Right ventricle myocardium inferior (tissue), 1 donor: ENCODE measurements around the gene IGF1R. TPM values are rescaled to one million over a fixed set of nuclear protein-coding genes. Genes with fewer than 3 reads are reported as not detected.

Experiments
- ATAC-seq: fragments of 200-7000 bp; cut with Tn5 transposase; one replicate; pipeline ENCODE4 v1.9.1; 2020; ENCODE audit warnings: mild to moderate bottlenecking, moderate library complexity
- DNase-seq: peaks from one replicate; pipeline ENCODE4 v3.0.0; 2021; ENCODE audit errors: missing footprints
- intact Hi-C: fragments of 100-400 bp; cut with DNase I; formaldehyde crosslinking; loops from one replicate; pipeline ENCODE4 v1.11.0; 2022
- total RNA-seq: library from RNA; stranded (reverse); fragmentation: NEBNext Ultra II Directional; extraction: Animal tissue kit (Norgen Biotek cat#: 25700); gene quantifications from one replicate; pipeline ENCODE4 v1.2.1, GENCODE V29; 2021
- donor health status: DM: no; HTN: yes; CAD: no; lungs with severe emphysema.

The IGF1R gene
- total RNA-seq, 1 donor from 2014 or later, result 26.3 TPM

- DNase-seq (no peak), ATAC-seq (no peak)
- intact Hi-C loops, result no loop called here
Observed at GRCh38 chr15:98666841-98667240, 18.5 kb downstream of the IGF1R start.

- no peak for DNase-seq
- no peak for ATAC-seq
- intact Hi-C loops, result no loop called here
Observed at GRCh38 chr15:98667521-98668179, 19.3 kb downstream of the IGF1R start.

GRCh38 chr15:98668566-98669308, 20.4 kb downstream of the IGF1R start:
- DNase-seq, result no peak
- intact Hi-C loops, result no loop called here
- ATAC-seq, result no peak

- intact Hi-C loops, result loop anchor here (5.0 kb wide), 2 partner anchors 58 to 108 kb away; no protein-coding TSS in a partner anchor
- ATAC-seq (no peak), DNase-seq (no peak)
Observed at GRCh38 chr15:98669638-98670037, 21.3 kb downstream of the IGF1R start.

GRCh38 chr15:98671060-98672008, 23.0 kb downstream of the IGF1R start:
- ATAC-seq (no peak), DNase-seq (no peak)
- intact Hi-C loops, result loop anchor here (5.0 kb wide), 2 partner anchors 56 to 106 kb away; no protein-coding TSS in a partner anchor

GRCh38 chr15:98673133-98673532, 24.8 kb downstream of the IGF1R start:
- ATAC-seq (no peak), DNase-seq (no peak)
- intact Hi-C loops, result loop anchor here (5.0 kb wide), 2 partner anchors 54 to 104 kb away; no protein-coding TSS in a partner anchor

- DNase-seq (no peak), ATAC-seq (peak; percentile 81)
- intact Hi-C loops, result loop anchor here (5.0 kb wide), 2 partner anchors 53 to 103 kb away; no protein-coding TSS in a partner anchor
Observed at GRCh38 chr15:98674336-98674735, 26.0 kb downstream of the IGF1R start.

GRCh38 chr15:98676586-98677270, 28.4 kb downstream of the IGF1R start:
- no peak for DNase-seq
- intact Hi-C loops, result no loop called here

GRCh38 chr15:98677345-98678059, 29.2 kb downstream of the IGF1R start:
- intact Hi-C loops, result no loop called here
- ATAC-seq (no peak), DNase-seq (no peak)

More at GRCh38 chr15:98676586-98677270, 28.4 kb downstream of the IGF1R start:
- ATAC-seq, result no peak

GRCh38 chr15:98678484-98678883, 30.1 kb downstream of the IGF1R start:
- ATAC-seq (no peak), DNase-seq (no peak)
- intact Hi-C loops, result no loop called here

- intact Hi-C loops, result no loop called here
- no peak for ATAC-seq
Observed at GRCh38 chr15:98681061-98681460, 32.7 kb downstream of the IGF1R start.

GRCh38 chr15:98682992-98683701, 34.8 kb downstream of the IGF1R start:
- intact Hi-C loops, result no loop called here
- no peak for DNase-seq
- ATAC-seq, result no peak

More at GRCh38 chr15:98681061-98681460, 32.7 kb downstream of the IGF1R start:
- DNase-seq, result no peak

- no peak for DNase-seq
- peak; percentile 57 for ATAC-seq
- intact Hi-C loops, result no loop called here
Observed at GRCh38 chr15:98683831-98684230, 35.5 kb downstream of the IGF1R start.

- ATAC-seq (peak; percentile 40), DNase-seq (no peak)
- intact Hi-C loops, result no loop called here
Observed at GRCh38 chr15:98684436-98684835, 36.1 kb downstream of the IGF1R start.

- ATAC-seq (no peak), DNase-seq (no peak)
- intact Hi-C loops, result no loop called here
Observed at GRCh38 chr15:98684995-98685525, 36.7 kb downstream of the IGF1R start.

GRCh38 chr15:98686983-98687382, 38.6 kb downstream of the IGF1R start:
- intact Hi-C loops, result no loop called here
- no peak for ATAC-seq
- no peak for DNase-seq

GRCh38 chr15:98689431-98689861, 41.1 kb downstream of the IGF1R start:
- no peak for DNase-seq
- no peak for ATAC-seq
- intact Hi-C loops, result no loop called here
